ENCODE measurements around the gene HES2.

GRCh38 chr1:6386371-6386949 lies 33.3 kb downstream of the HES2 start:
- TF ChIP-seq GATA2 (IDR thresholded peaks at IDR 0.05; ENCODE audit: low read depth, low read length) (no peak), GATA3 (IDR thresholded peaks at IDR 0.05; ENCODE audit: low read depth, low read length) (no peak)
